Hepatocyte (in vitro differentiated cells): ENCODE data around the gene SIRT1. TPM values are rescaled to one million over a fixed set of nuclear protein-coding genes. Genes with fewer than 3 reads are reported as not detected.
"Not testable (repeated sequence)": the region's sequence is repeated elsewhere in the genome, so short reads cannot be mapped to it uniquely, and the experiment has no call there.

Experiments
- DNase-seq: peaks from one replicate; pipeline ENCODE4 v3.0.0-alpha.2; 2016; ENCODE audit warnings: low spot score
- H2AFZ ChIP-seq: fragments of 200-600 bp; sonication (generic); 2 replicates; pipeline ENCODE4 v1.6.0; 2016; ENCODE audit warnings: antibody characterized with exemption, mild to moderate bottlenecking
- H3K27ac ChIP-seq: fragments of 200-600 bp; sonication (generic); 2 replicates; pipeline ENCODE4 v1.5.1; 2016; ENCODE audit warnings: mild to moderate bottlenecking
- H3K27me3 ChIP-seq: fragments of 200-600 bp; sonication (generic); 2 replicates; pipeline ENCODE4 v1.6.1; 2016
- H3K36me3 ChIP-seq: fragments of 200-600 bp; sonication (generic); replicated peaks from 2 replicates; pipeline ENCODE4 v1.5.1; 2016; ENCODE audit warnings: low read depth; ENCODE audit not compliant: insufficient read depth
- H3K4me1 ChIP-seq: fragments of 200-600 bp; sonication (generic); 2 replicates; pipeline ENCODE4 v1.5.1; 2016; ENCODE audit warnings: mild to moderate bottlenecking, moderate library complexity; ENCODE audit not compliant: insufficient read depth
- H3K4me2 ChIP-seq: fragments of 200-600 bp; sonication (generic); 2 replicates; pipeline ENCODE4 v1.6.0; 2016
- H3K4me3 ChIP-seq: fragments of 200-600 bp; sonication (generic); 2 replicates; pipeline ENCODE4 v1.5.1; 2016; ENCODE audit warnings: mild to moderate bottlenecking
- H3K79me2 ChIP-seq: fragments of 200-600 bp; sonication (generic); 2 replicates; pipeline ENCODE4 v1.6.0; 2017; ENCODE audit warnings: mild to moderate bottlenecking
- H3K9me2 ChIP-seq: fragments of 200-600 bp; sonication (generic); replicated peaks from 2 replicates; pipeline ENCODE4 v1.6.0; 2017; ENCODE audit warnings: mild to moderate bottlenecking; ENCODE audit not compliant: insufficient read depth
- H3K9me3 ChIP-seq: fragments of 200-600 bp; sonication (generic); 2 replicates; pipeline ENCODE4 v1.5.1; 2016; ENCODE audit warnings: low read depth, mild to moderate bottlenecking
- H4K20me1 ChIP-seq: fragments of 200-600 bp; sonication (generic); 2 replicates; pipeline ENCODE4 v1.6.0; 2016; ENCODE audit warnings: mild to moderate bottlenecking; ENCODE audit not compliant: insufficient read depth, poor library complexity, severe bottlenecking
- EZH2 ChIP-seq: fragments of 200-600 bp; sonication (generic); IDR thresholded peaks from 2 replicates; pipeline ENCODE4 v1.6.1; 2016; ENCODE audit warnings: antibody characterized with exemption, mild to moderate bottlenecking, borderline replicate concordance
- EZH2phosphoT487 ChIP-seq: fragments of 200-600 bp; sonication (generic); IDR thresholded peaks from one replicate; pipeline ENCODE4 v1.6.1; 2018; ENCODE audit warnings: antibody characterized with exemption, mild to moderate bottlenecking, low read depth, moderate library complexity; ENCODE audit not compliant: unreplicated experiment, severe bottlenecking
- WGBS: methylation state at CpG from one replicate; pipeline ENCODE4 v1.1.6; 2016; ENCODE audit warnings: low lambda C conversion rate; ENCODE audit errors: missing lambda C conversion rate; 5-methylcytosine and 5-hydroxymethylcytosine counted together
- polyA plus RNA-seq: library from polyadenylated mRNA; unstranded; fragments of >200 nt; fragmentation: Nextera tagmentation; extraction: Ambion mirVana; gene quantifications from 2 replicates; pipeline ENCODE4 v1.2.1, GENCODE V29; 2016
- small RNA-seq: library from RNA; depleted of rRNA; stranded (forward); fragments of <200 nt; gene quantifications from one replicate; pipeline ENCODE3, GENCODE V24; 2014
- total RNA-seq: library from RNA; depleted of rRNA; stranded (reverse); fragments of >200 nt; gene quantifications from 2 replicates; pipeline ENCODE4 v1.2.3, GENCODE V29; 2014
- TF ChIP-seq, protein P1 (sequence below): fragments of 200-600 bp; sonication (generic); IDR thresholded peaks from 2 replicates; pipeline ENCODE4 v1.5.1; 2016; ENCODE audit warnings: antibody characterized with exemption, mild to moderate bottlenecking; ENCODE audit not compliant: poor library complexity

The SIRT1 gene
- total and polyA plus RNA-seq, 2 experiments from 2014 or later: 14.7 to 24.3 TPM

DNA sequence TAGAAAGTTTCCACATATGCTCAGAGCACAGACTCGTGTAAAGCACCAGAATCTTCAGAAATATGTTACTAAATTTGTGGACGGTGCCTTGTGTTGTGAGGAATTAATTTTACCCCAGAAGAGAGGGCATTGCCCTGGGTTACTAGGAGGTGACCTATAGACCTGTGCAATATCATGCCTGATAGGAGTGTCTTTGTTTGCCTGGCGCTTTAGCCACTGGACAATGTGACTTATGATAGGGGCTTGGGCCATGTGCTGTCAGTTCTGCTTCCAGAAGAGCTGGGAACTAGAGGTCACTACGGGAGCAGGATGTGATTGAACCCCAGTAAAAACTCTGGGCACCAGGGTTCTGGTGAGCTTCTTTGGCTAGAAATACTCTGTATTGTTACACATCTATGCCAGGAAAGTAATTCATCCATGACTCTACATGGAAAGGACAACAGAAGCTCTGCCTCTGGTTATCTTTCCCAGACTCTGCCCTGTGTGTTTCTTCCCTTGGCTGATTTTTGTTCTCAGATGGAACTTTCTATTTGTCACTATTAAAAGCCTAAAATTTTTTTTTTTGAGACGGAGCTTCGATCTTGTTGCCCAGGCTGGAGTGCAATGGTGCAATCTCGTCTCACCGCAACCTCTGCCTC, 75.5 kb downstream of the SIRT1 start:
- Histone ChIP-seq H2AFZ (no peak overlapping the region), H3K27ac (no peak overlapping the region), H3K79me2 (no peaks in the 10 kb centered on the region), H3K4me3 (no peak overlapping the region), H3K9me3 (no peaks in the 10 kb centered on the region), H3K4me2 (no peak overlapping the region), H3K9me2 (no peaks in the 10 kb centered on the region), H4K20me1 (no peaks in the 10 kb centered on the region), H3K36me3 (no peaks in the 10 kb centered on the region), H3K4me1 (no peaks in the 10 kb centered on the region), H3K27me3 (no peaks in the 10 kb centered on the region)
- TF ChIP-seq, protein P1, sequence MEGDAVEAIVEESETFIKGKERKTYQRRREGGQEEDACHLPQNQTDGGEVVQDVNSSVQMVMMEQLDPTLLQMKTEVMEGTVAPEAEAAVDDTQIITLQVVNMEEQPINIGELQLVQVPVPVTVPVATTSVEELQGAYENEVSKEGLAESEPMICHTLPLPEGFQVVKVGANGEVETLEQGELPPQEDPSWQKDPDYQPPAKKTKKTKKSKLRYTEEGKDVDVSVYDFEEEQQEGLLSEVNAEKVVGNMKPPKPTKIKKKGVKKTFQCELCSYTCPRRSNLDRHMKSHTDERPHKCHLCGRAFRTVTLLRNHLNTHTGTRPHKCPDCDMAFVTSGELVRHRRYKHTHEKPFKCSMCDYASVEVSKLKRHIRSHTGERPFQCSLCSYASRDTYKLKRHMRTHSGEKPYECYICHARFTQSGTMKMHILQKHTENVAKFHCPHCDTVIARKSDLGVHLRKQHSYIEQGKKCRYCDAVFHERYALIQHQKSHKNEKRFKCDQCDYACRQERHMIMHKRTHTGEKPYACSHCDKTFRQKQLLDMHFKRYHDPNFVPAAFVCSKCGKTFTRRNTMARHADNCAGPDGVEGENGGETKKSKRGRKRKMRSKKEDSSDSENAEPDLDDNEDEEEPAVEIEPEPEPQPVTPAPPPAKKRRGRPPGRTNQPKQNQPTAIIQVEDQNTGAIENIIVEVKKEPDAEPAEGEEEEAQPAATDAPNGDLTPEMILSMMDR: no peak
- TF ChIP-seq EZH2phosphoT487 (no peak), EZH2 (no peak)
- WGBS: 85% methylated on average over 8 of the region's 8 CpGs
- DNase-seq: peak; percentile 9

DNA sequence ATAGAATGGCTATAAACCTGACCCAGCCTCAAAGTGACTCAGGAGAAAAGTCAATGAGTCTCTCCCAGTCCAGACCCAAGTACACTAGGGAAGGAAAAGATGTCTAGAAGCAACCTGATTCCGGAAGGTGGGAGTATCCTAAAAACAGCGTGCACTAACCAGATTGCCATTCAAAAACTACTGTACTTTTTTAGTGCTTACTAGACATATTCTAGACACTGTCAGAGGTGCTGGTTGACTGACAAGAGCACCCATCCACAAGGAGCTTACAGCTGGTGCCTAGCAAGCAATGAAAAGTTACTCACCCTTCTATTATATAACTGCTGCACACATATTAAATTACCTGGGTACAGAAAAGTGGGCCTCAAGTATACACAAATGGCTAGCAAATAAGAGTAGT, 81.0 kb downstream of the SIRT1 start:
- 92% methylated on average over 2 of the region's 2 CpGs for WGBS
- no peak for DNase-seq
- Histone ChIP-seq H3K9me2 (no peaks in the 10 kb centered on the region), H3K27ac (no peak overlapping the region), H2AFZ (no peak overlapping the region), H3K4me2 (no peak overlapping the region), H3K36me3 (no peaks in the 10 kb centered on the region), H3K79me2 (no peaks in the 10 kb centered on the region), H4K20me1 (no peaks in the 10 kb centered on the region), H3K4me1 (no peaks in the 10 kb centered on the region), H3K27me3 (no peaks in the 10 kb centered on the region), H3K9me3 (no peaks in the 10 kb centered on the region), H3K4me3 (no peak overlapping the region)
- TF ChIP-seq EZH2phosphoT487 (no peak), EZH2 (no peak)
- TF ChIP-seq, protein P1: no peak

DNA sequence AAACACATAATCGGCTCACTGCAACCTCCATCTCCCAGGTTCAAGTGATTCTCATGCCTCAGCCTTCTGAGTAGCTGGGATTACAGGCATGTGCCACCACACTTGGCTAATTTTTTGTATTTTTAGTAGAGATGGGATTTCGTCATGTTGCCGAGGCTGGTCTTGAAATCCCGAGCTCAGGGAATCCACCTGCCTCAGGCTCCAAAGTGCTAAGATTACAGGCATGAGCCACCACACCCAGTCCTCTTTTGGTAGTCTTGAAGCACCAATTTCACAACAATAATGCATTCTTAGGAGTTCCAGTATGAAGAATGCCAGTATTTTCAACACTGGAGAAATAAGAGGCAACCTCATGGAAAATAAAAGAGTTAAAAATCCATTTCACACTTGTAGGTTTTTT, 81.6 kb downstream of the SIRT1 start:
- H3K27ac ChIP-seq: not testable (repeated sequence)
- 88% methylated on average over 4 of the region's 4 CpGs for WGBS

More for the DNA sequence above, 81.6 kb downstream of the SIRT1 start:
- H3K9me3 ChIP-seq, H4K20me1 ChIP-seq, H3K4me2 ChIP-seq, H3K36me3 ChIP-seq, H3K4me3 ChIP-seq, DNase-seq, H3K9me2 ChIP-seq, H3K4me1 ChIP-seq, H3K27me3 ChIP-seq, H3K79me2 ChIP-seq, H2AFZ ChIP-seq: not testable (repeated sequence)

Small RNAs within 50 kb of the gene (small RNA-seq; reads per million reads assigned to genes)
- gene RNU6-523P: not detected

Other genes with a start within 250 kb of the SIRT1 start
- gene CTNNA3, start 188.5 kb upstream of the SIRT1 start, total RNA-seq: 20.9 and 25.9 TPM in 2 replicates
- gene CTNNA3, start 188.5 kb upstream of the SIRT1 start, polyA plus RNA-seq: 12.9 and 19.7 TPM in 2 replicates
- gene DNAJC12, start 46.5 kb upstream of the SIRT1 start, total RNA-seq: 13.4 and 16.7 TPM in 2 replicates
- 6.2 and 8.1 TPM in 2 replicates for gene DNAJC12, start 46.5 kb upstream of the SIRT1 start, polyA plus RNA-seq
- 46.8 and 54.0 TPM in 2 replicates for gene HERC4, start 190.6 kb downstream of the SIRT1 start, total RNA-seq
- gene HERC4, start 190.6 kb downstream of the SIRT1 start, polyA plus RNA-seq: 21.4 and 23.3 TPM in 2 replicates
- gene MYPN, start 224.8 kb downstream of the SIRT1 start, total RNA-seq: not detected in 2 replicates
- not detected in 2 replicates for gene MYPN, start 224.8 kb downstream of the SIRT1 start, polyA plus RNA-seq